Stimulated activated CD4-positive, alpha-beta T cell treated with anti-CD3 and anti-CD28 coated beads, Interleukin-4, amount 100 ng/mL, for 48 hours (primary cell): Measurements from ENCODE around the gene FBN1.

ENCODE experiments used
- DNase-seq, 2 donors: peaks; one replicate each; pipeline ENCODE4 v3.0.0-alpha.2; 2020; ENCODE audit warnings: low read depth in 2 of 2

FBN1 gene

GRCh38 chr15:48645558-48646330 lies at the start of gene FBN1:
TSS of gene FBN1 (minus strand) at chr15:48645709. CDS start at chr15:48644769, 940 bp downstream.
- peak in 1 of 2 donors; percentile 8 for DNase-seq

GRCh38 chr15:48693484-48693883 lies 48.0 kb upstream of the FBN1 start:
- DNase-seq: no peak

- no peak for DNase-seq
These were observed 43.0 kb upstream of the FBN1 start for GRCh38 chr15:48688493-48688892.

GRCh38 chr15:48683991-48684765 lies 38.7 kb upstream of the FBN1 start:
- DNase-seq: no peak

- no peak for DNase-seq
These were observed 37.6 kb upstream of the FBN1 start for GRCh38 chr15:48682942-48683651.

GRCh38 chr15:48681353-48681752 lies 35.8 kb upstream of the FBN1 start:
- DNase-seq: no peak

- DNase-seq: no peak
These were observed 35.3 kb upstream of the FBN1 start for GRCh38 chr15:48680841-48681240.

GRCh38 chr15:48679952-48680351 lies 34.4 kb upstream of the FBN1 start:
- no peak for DNase-seq

GRCh38 chr15:48678851-48679250 lies 33.3 kb upstream of the FBN1 start:
- DNase-seq: no peak

- DNase-seq: no peak
These were observed 32.3 kb upstream of the FBN1 start for GRCh38 chr15:48677821-48678220.

GRCh38 chr15:48675436-48675835 lies 29.9 kb upstream of the FBN1 start:
- no peak for DNase-seq

GRCh38 chr15:48674876-48675275 lies 29.4 kb upstream of the FBN1 start:
- no peak for DNase-seq

- no peak for DNase-seq
These were observed 26.7 kb upstream of the FBN1 start for GRCh38 chr15:48672206-48672605.

- no peak for DNase-seq
These were observed 25.9 kb upstream of the FBN1 start for GRCh38 chr15:48671103-48672022.

- DNase-seq: no peak
These were observed 22.2 kb upstream of the FBN1 start for GRCh38 chr15:48667701-48668100.

- no peak for DNase-seq
These were observed 18.9 kb upstream of the FBN1 start for GRCh38 chr15:48664436-48664835.

- DNase-seq: no peak
These were observed 12.6 kb upstream of the FBN1 start for GRCh38 chr15:48657950-48658591.

- no peak for DNase-seq
These were observed 9.3 kb upstream of the FBN1 start for GRCh38 chr15:48654801-48655200.

GRCh38 chr15:48653913-48654670 lies 8.6 kb upstream of the FBN1 start:
- no peak for DNase-seq

GRCh38 chr15:48653216-48653615 lies 7.7 kb upstream of the FBN1 start:
- DNase-seq: no peak
